PC-9 (cell line): ENCODE data around the gene ZBTB49. TPM values are rescaled to one million over a fixed set of nuclear protein-coding genes. Genes with fewer than 3 reads are reported as not detected.

Experiments used
- Bru-seq: library from RNA; stranded (reverse); fragments of 400-500 nt; gene quantifications from one replicate; lab custom pipeline; 2021; lab: Mats Ljungman, UMichigan
- BruChase-seq, 2 experiments: library from RNA; stranded (reverse); fragments of 400-500 nt; gene quantifications; one replicate each; lab custom pipeline; 2021; lab: Mats Ljungman, UMichigan
- BruUV-seq: library from RNA; stranded (reverse); fragments of 400-500 nt; replicated peaks from 2 replicates; lab custom pipeline; 2021; lab: Mats Ljungman, UMichigan
- CTCF ChIA-PET: fragments of 300-600 bp; sonication (Branson Sonifier 250); formaldehyde crosslinking; loops from one replicate; lab custom pipeline; 2022; ENCODE audit warnings: antibody characterized with exemption; lab: Charles Lee
- POLR2A ChIA-PET: fragments of 300-600 bp; sonication (Branson Sonifier 250); formaldehyde crosslinking; loops from one replicate; lab custom pipeline; 2022; ENCODE audit warnings: antibody characterized with exemption; ENCODE audit not compliant: unreplicated experiment; lab: Charles Lee
- DNase-seq, 2 experiments: peaks; one replicate each; pipeline versions ENCODE4 v3.0.0 to v3.0.0-alpha.2; 2015 to 2022; ENCODE audit warnings: mixed read lengths in 1 of 2
- H2AFZ ChIP-seq: fragments of 200-600 bp; sonication (generic); 2 replicates; pipeline ENCODE4 v1.8.1; 2017; ENCODE audit warnings: antibody characterized with exemption
- H3F3A ChIP-seq: fragments of 200-600 bp; sonication (generic); 2 replicates; pipeline ENCODE4 v1.8.1; 2017; ENCODE audit warnings: antibody characterized with exemption, mild to moderate bottlenecking, low read depth; ENCODE audit not compliant: insufficient read depth
- H3K27ac ChIP-seq: fragments of 200-600 bp; sonication (generic); 2 replicates; pipeline ENCODE4 v1.6.1; 2016; ENCODE audit warnings: mixed run types
- H3K27me3 ChIP-seq: fragments of 200-600 bp; sonication (generic); 2 replicates; pipeline ENCODE4 v1.6.1; 2016; ENCODE audit warnings: low read depth, mixed run types; ENCODE audit not compliant: insufficient read depth
- H3K36me3 ChIP-seq: fragments of 200-600 bp; sonication (generic); 2 replicates; pipeline ENCODE4 v1.6.1; 2016; ENCODE audit warnings: low read depth, mixed run types
- H3K4me1 ChIP-seq: fragments of 200-600 bp; sonication (generic); replicated peaks from 2 replicates; pipeline ENCODE4 v1.6.1; 2016; ENCODE audit warnings: mixed run types; ENCODE audit not compliant: insufficient read depth
- H3K4me2 ChIP-seq: fragments of 200-600 bp; sonication (generic); 2 replicates; pipeline ENCODE4 v1.6.1; 2017; ENCODE audit warnings: mixed run types
- H3K4me3 ChIP-seq: fragments of 200-600 bp; sonication (generic); 2 replicates; pipeline ENCODE4 v1.6.1; 2016; ENCODE audit warnings: mixed run types
- H3K79me2 ChIP-seq: fragments of 200-600 bp; sonication (generic); 2 replicates; pipeline ENCODE4 v1.6.1; 2017; ENCODE audit warnings: low read depth, mixed run types
- H3K9me2 ChIP-seq: fragments of 200-600 bp; sonication (generic); 2 replicates; pipeline ENCODE4 v1.8.1; 2017; ENCODE audit warnings: mild to moderate bottlenecking; ENCODE audit not compliant: insufficient read depth
- H3K9me3 ChIP-seq: fragments of 200-600 bp; sonication (generic); 2 replicates; pipeline ENCODE4 v1.8.1; 2016; ENCODE audit warnings: low read depth; ENCODE audit not compliant: insufficient read depth
- H4K20me1 ChIP-seq: fragments of 200-600 bp; sonication (generic); 2 replicates; pipeline ENCODE4 v1.8.1; 2017; ENCODE audit not compliant: insufficient read depth
- CTCF ChIP-seq: fragments of 200-600 bp; sonication (generic); conservative IDR thresholded peaks from 2 replicates; pipeline ENCODE4 v1.6.1; 2017; ENCODE audit warnings: mixed run types, antibody characterized with exemption, mild to moderate bottlenecking, moderate library complexity
- EZH2 ChIP-seq: fragments of 200-600 bp; sonication (generic); IDR thresholded peaks from 2 replicates; pipeline ENCODE4 v1.8.0; 2017; ENCODE audit warnings: antibody characterized with exemption, low read depth
- intact Hi-C: fragments of 100-400 bp; cut with micrococcal nuclease; formaldehyde crosslinking; loops from one replicate; pipeline ENCODE4 v1.10.0; 2022; ENCODE audit not compliant: unreplicated experiment
- long read RNA-seq: library from polyadenylated mRNA; stranded (forward); transcript quantifications from one replicate; pipeline ENCODE4 v2.0.0, GENCODE V29; 2022
- total RNA-seq: library from RNA; stranded (reverse); gene quantifications from 2 replicates; pipeline ENCODE4 v1.2.3, GENCODE V29; 2021

ZBTB49 gene
- total RNA-seq (4.6 and 5.3 TPM in 2 replicates), Bru-seq, nascent RNA (percentile 67 among the genes with signal in this experiment), BruChase-seq, experiment 1, labeled RNA remaining after a 2-hour chase (percentile 63 among the genes with signal in this experiment), BruChase-seq, experiment 2, labeled RNA remaining after a 6-hour chase (percentile 49 among the genes with signal in this experiment)
- long read RNA-seq, partial matches to known transcripts = 1 of 2 reads
- long read RNA-seq, other reads (novel, unspliced or antisense) = 0 of 2 reads

DNA sequence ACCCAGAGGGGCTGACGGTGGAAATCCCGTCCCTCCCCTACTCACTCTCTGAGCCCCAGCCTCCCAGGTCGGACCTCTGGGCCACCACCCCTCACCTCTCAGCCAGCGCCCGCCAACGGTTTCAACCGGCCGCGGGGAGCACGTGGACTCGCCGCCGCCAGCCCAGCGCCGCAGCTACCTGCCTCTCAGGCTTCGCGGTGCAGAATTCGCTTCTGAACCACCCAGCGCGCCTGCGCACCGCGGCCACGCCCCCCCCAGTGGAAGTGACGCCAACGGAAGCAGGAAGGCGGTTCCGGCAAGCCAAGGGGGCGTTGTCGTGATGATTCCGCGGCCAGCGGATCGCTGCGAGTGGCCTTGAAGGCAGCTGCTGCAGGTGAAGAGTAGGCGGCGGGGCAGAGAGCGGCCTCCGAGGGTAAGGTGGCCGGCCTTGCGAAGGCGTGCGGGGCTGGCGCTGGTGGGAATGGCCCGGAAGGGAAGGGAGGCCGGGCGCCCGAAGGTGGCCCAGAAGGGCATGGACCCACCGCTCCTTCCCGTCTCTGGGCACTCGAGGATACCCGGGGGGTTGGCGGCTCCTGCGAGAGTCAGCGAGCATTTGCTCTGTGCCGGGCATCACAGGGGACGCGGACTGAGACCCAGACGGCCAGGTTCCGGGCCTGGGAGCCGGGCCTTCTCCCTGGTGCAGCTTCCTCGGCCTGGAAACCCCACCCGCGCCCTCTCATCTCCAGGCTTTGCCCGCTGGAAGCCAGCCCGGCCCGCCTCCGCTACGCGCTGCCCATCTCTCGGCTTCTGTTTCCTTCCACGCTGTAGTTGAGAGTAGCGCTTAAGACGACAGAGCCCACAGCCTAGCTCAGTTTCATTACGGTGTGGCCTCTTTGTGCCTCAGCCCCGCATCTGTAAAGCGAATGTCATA is at the start of gene ZBTB49, which contains the start of gene LYAR:
ZBTB49 (plus strand) TSS at position 311 of the 910 bp plus-strand sequence. CDS start 9,695 bp downstream, outside the sequence.
LYAR (minus strand) TSS at position 214 of the 910 bp plus-strand sequence. CDS start 6,412 bp downstream, outside the sequence.
- H2AFZ ChIP-seq = peak within 1 kb of the TSS; percentile 72
- no TSS peak for BruUV-seq
- H3K79me2 ChIP-seq = peaks cover 65% of the 10 kb centered on the region
- no peaks in the 10 kb centered on the region for H3F3A ChIP-seq
- ChIA-PET CTCF (no interaction called here), POLR2A (interaction anchor here (0.6 to 0.7 kb wide), 2 partner anchors 699 to 810 kb away, joined by 3 read pairs; no protein-coding TSS in a partner anchor)
- H3K4me3 ChIP-seq = peak within 1 kb of the TSS; percentile 73
- H3K9me3 ChIP-seq = no peaks in the 10 kb centered on the region
- no peaks in the 10 kb centered on the region for H3K36me3 ChIP-seq
- no peak within 1 kb of the TSS for H3K27ac ChIP-seq
- intact Hi-C loops = loop anchor here (2.0 kb wide), 1 partner anchor 41 kb away; the partner anchor contains the start of gene TMEM128
- H3K27me3 ChIP-seq = no peaks in the 10 kb centered on the region
- H4K20me1 ChIP-seq = no peaks in the 10 kb centered on the region
- peaks cover 12% of the 10 kb centered on the region for H3K4me1 ChIP-seq
- H3K4me2 ChIP-seq = peak within 1 kb of the TSS; percentile 90
- no peaks in the 10 kb centered on the region for H3K9me2 ChIP-seq
- no peak for TF ChIP-seq EZH2
- no peak for TF ChIP-seq CTCF
- DNase-seq = peak; percentile 85 to 96

DNA sequence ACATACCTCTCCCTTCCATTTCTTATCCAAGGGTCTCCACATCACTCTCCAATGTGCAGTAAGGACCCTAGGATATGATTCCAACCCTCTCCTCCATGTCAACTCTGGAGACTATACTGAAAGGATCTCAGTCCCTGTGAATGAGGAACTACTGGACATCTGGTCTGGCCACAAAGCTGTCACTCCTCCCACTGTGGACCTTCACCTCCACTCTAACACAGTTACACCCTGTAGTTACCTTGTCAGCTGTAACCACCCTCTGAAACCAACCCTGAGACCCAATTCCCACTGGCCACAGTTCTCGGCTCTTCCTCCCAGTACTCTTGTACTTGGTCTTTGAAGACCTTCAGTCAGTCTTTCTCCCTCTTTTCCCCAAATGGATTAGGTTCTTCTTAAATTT is 44.9 kb upstream of the ZBTB49 start:
- Histone ChIP-seq H3K4me2 (no peak overlapping the region), H3K27ac (no peak overlapping the region), H3K4me1 (0 out of 2 replicates have a peak, but pooled peaks cover 12% of the 10 kb centered on the region), H3K4me3 (no peak overlapping the region), H2AFZ (no peak overlapping the region), H4K20me1 (no peaks in the 10 kb centered on the region), H3K79me2 (peaks cover 9% of the 10 kb centered on the region), H3K9me3 (no peaks in the 10 kb centered on the region), H3K9me2 (no peaks in the 10 kb centered on the region), H3F3A (no peaks in the 10 kb centered on the region), H3K27me3 (no peaks in the 10 kb centered on the region), H3K36me3 (no peaks in the 10 kb centered on the region)
- DNase-seq = no peak
- TF ChIP-seq EZH2 (no peak), CTCF (no peak)
- BruUV-seq = no TSS peak
- ChIA-PET POLR2A (no interaction called here), CTCF (no interaction called here)
- intact Hi-C loops = no loop called here

- no peak for TF ChIP-seq CTCF
- TF ChIP-seq EZH2 = no peak
- no peaks in the 10 kb centered on the region for H3K9me2 ChIP-seq
- H3F3A ChIP-seq = no peaks in the 10 kb centered on the region
- H3K4me3 ChIP-seq = peak overlapping the region; percentile 90
- CTCF ChIA-PET = no interaction called here
- no peaks in the 10 kb centered on the region for H3K9me3 ChIP-seq
- no peaks in the 10 kb centered on the region for H3K36me3 ChIP-seq
- H3K27ac ChIP-seq = peak overlapping the region; percentile 76
- peak overlapping the region; percentile 94 for H2AFZ ChIP-seq
- POLR2A ChIA-PET = interaction anchor here (0.6 to 0.7 kb wide), 3 partner anchors 12 to 434 kb away, joined by 3 to 4 read pairs (median 3); no protein-coding TSS in a partner anchor
- H3K4me2 ChIP-seq = peak overlapping the region; percentile 93
- intact Hi-C loops = loop anchor here (2.0 kb wide), 1 partner anchor 43 kb away; the partner anchor contains the start of genes LYAR and ZBTB49
- DNase-seq = no peak
- 0 out of 2 replicates have a peak, but pooled peaks cover 12% of the 10 kb centered on the region for H3K4me1 ChIP-seq
- BruUV-seq = TSS peak; percentile 69
- H4K20me1 ChIP-seq = no peaks in the 10 kb centered on the region
- H3K79me2 ChIP-seq = peaks cover 9% of the 10 kb centered on the region
- H3K27me3 ChIP-seq = no peaks in the 10 kb centered on the region
Observed at GRCh38 chr4:4247696-4248028, 42.4 kb upstream of the ZBTB49 start.
